Measurements from ENCODE around the gene RBP3.

RBP3 gene

GRCh38 chr10:47351899-47352815 lies 4.0 kb downstream of the RBP3 start:
- H3K27me3 ChIP-seq (replicated peaks; ENCODE audit: control insufficient read depth, insufficient read depth, low read length) = no peaks in the 10 kb centered on the region; the same call in 1 of the 2 replicates
- TF ChIP-seq, protein P1, sequence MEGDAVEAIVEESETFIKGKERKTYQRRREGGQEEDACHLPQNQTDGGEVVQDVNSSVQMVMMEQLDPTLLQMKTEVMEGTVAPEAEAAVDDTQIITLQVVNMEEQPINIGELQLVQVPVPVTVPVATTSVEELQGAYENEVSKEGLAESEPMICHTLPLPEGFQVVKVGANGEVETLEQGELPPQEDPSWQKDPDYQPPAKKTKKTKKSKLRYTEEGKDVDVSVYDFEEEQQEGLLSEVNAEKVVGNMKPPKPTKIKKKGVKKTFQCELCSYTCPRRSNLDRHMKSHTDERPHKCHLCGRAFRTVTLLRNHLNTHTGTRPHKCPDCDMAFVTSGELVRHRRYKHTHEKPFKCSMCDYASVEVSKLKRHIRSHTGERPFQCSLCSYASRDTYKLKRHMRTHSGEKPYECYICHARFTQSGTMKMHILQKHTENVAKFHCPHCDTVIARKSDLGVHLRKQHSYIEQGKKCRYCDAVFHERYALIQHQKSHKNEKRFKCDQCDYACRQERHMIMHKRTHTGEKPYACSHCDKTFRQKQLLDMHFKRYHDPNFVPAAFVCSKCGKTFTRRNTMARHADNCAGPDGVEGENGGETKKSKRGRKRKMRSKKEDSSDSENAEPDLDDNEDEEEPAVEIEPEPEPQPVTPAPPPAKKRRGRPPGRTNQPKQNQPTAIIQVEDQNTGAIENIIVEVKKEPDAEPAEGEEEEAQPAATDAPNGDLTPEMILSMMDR (IDR thresholded peaks at IDR 0.05; ENCODE audit: insufficient read depth, low read length, poor library complexity, severe bottlenecking) = no peak
- H3K36me3 ChIP-seq (ENCODE audit: control insufficient read depth, insufficient read depth, low read length) = no peaks in the 10 kb centered on the region
- no peak overlapping the region for H3K4me3 ChIP-seq (replicated peaks; ENCODE audit: low read depth, low read length)
- no peak for DNase-seq (ENCODE audit: extremely low read depth, insufficient read length)

DNA sequence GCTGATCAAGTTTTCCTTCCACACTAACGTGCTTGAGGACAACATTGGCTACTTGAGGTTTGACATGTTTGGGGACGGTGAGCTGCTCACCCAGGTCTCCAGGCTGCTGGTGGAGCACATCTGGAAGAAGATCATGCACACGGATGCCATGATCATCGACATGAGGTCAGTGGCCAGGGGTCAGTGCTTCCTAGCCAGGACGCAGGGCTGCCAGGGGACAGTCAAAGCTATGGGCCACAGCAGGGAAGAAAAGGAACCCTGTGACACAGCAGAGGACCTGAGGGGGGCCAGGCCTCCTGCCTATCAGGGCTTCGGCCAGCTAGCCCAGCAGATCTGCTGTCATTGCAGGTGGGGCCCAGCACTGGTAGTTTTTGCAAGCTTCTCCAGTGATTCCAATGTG lies 5.2 kb downstream of the RBP3 start:
- H3K4me3 ChIP-seq (replicated peaks; ENCODE audit: low read depth, low read length) = no peak overlapping the region
- no peaks in the 10 kb centered on the region; the same call in 1 of the 2 replicates for H3K27me3 ChIP-seq (replicated peaks; ENCODE audit: control insufficient read depth, insufficient read depth, low read length)
- TF ChIP-seq, protein P1 (IDR thresholded peaks at IDR 0.05; ENCODE audit: insufficient read depth, low read length, poor library complexity, severe bottlenecking) = no peak
- no peaks in the 10 kb centered on the region for H3K36me3 ChIP-seq (ENCODE audit: control insufficient read depth, insufficient read depth, low read length)
- DNase-seq (ENCODE audit: extremely low read depth, insufficient read length) = no peak

- Histone ChIP-seq H3K36me3 (ENCODE audit: control insufficient read depth, insufficient read depth, low read length) (no peaks in the 10 kb centered on the region), H3K4me3 (replicated peaks; ENCODE audit: low read depth, low read length) (no peak overlapping the region), H3K27me3 (replicated peaks; ENCODE audit: control insufficient read depth, insufficient read depth, low read length) (no peaks in the 10 kb centered on the region; the same call in 1 of the 2 replicates)
- TF ChIP-seq, protein P1 (IDR thresholded peaks at IDR 0.05; ENCODE audit: insufficient read depth, low read length, poor library complexity, severe bottlenecking) = no peak
- no peak for DNase-seq (ENCODE audit: extremely low read depth, insufficient read length)
These were observed 6.0 kb downstream of the RBP3 start for GRCh38 chr10:47354165-47354564.

GRCh38 chr10:47354900-47355299 lies 6.7 kb downstream of the RBP3 start:
- no peaks in the 10 kb centered on the region; the same call in 1 of the 2 replicates for H3K27me3 ChIP-seq (replicated peaks; ENCODE audit: control insufficient read depth, insufficient read depth, low read length)
- H3K4me3 ChIP-seq (replicated peaks; ENCODE audit: low read depth, low read length) = no peak overlapping the region
- no peak for DNase-seq (ENCODE audit: extremely low read depth, insufficient read length)
- TF ChIP-seq, protein P1 (IDR thresholded peaks at IDR 0.05; ENCODE audit: insufficient read depth, low read length, poor library complexity, severe bottlenecking) = no peak
- no peaks in the 10 kb centered on the region for H3K36me3 ChIP-seq (ENCODE audit: control insufficient read depth, insufficient read depth, low read length)

- TF ChIP-seq, protein P1 (IDR thresholded peaks at IDR 0.05; ENCODE audit: insufficient read depth, low read length, poor library complexity, severe bottlenecking) = no peak
- Histone ChIP-seq H3K36me3 (ENCODE audit: control insufficient read depth, insufficient read depth, low read length) (no peaks in the 10 kb centered on the region), H3K4me3 (replicated peaks; ENCODE audit: low read depth, low read length) (no peak overlapping the region), H3K27me3 (replicated peaks; ENCODE audit: control insufficient read depth, insufficient read depth, low read length) (no peaks in the 10 kb centered on the region; the same call in 1 of the 2 replicates)
- no peak for DNase-seq (ENCODE audit: extremely low read depth, insufficient read length)
These were observed 8.5 kb downstream of the RBP3 start for GRCh38 chr10:47356708-47357107.
